Measurements from ENCODE around the gene GPC4. TPM values are rescaled to one million over a fixed set of nuclear protein-coding genes. Genes with fewer than 3 reads are reported as not detected.
A peak's percentile ranks its signal among the peaks of the same experiment; 100 is the strongest.
"Not testable (repeated sequence)": the region's sequence is repeated elsewhere in the genome, so short reads cannot be mapped to it uniquely, and the experiment has no call there.

GPC4 gene
- total and polyA plus RNA-seq, 5 donors from 2014 or later: not detected

DNA sequence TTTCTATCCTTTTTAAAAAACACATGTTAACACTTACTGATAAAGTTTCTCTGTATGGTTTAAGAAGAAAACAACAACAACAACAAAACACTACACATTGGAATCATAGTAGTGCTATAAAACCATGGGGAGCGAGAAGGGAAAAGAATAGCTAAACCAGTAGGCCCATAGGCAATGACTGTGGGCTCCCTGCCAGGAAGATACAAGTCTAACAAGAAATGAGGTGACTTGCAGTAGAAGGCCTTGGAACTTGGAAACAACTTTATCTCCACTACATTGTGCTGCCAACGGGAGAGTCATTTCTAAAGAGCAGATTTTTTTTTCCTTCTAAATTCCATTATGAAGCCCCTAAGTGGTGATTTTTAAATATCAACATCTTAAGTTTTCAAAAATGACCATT lies 78.0 kb downstream of the GPC4 start:
- H3K27me3 Mint-ChIP-seq: no peaks in the 10 kb centered on the region
- H3K4me3 Mint-ChIP-seq: no peak overlapping the region
- H3K9me3 Mint-ChIP-seq: no peaks in the 10 kb centered on the region
- no peaks in the 10 kb centered on the region for H3K4me1 ChIP-seq (ENCODE audit: control insufficient read depth, insufficient read depth, low read length, poor library complexity, severe bottlenecking)
- no peak overlapping the region for H3K27ac Mint-ChIP-seq
- H3K27ac ChIP-seq (ENCODE audit: insufficient read depth, low read length, poor library complexity, severe bottlenecking): no peak overlapping the region
- H3K9me3 ChIP-seq (ENCODE audit: control insufficient read depth in 2 of 2, low read length in 2 of 2): no peaks in the 10 kb centered on the region
- no peak for DNase-seq
- no peaks in the 10 kb centered on the region for H3K36me3 ChIP-seq (ENCODE audit: control insufficient read depth, insufficient read depth, low read length)
- H3K36me3 Mint-ChIP-seq: no peaks in the 10 kb centered on the region
- no peak for ATAC-seq (ENCODE audit: low read depth in 2 of 2)
- no peak overlapping the region for H3K4me3 ChIP-seq (ENCODE audit: low read depth, low read length)
- H3K4me1 Mint-ChIP-seq: no peaks in the 10 kb centered on the region
- no peaks in the 10 kb centered on the region for H3K27me3 ChIP-seq (ENCODE audit: control insufficient read depth, insufficient read depth, low read length)

- no peaks in the 10 kb centered on the region for H3K9me3 ChIP-seq (ENCODE audit: control insufficient read depth in 2 of 2, low read length in 2 of 2)
- ATAC-seq (ENCODE audit: low read depth in 2 of 2) (no peak), DNase-seq (peak in 2 of 3 donors; percentile 0 to 19)
- H3K4me3 ChIP-seq (ENCODE audit: low read depth, low read length): no peak overlapping the region
- no peaks in the 10 kb centered on the region for H3K27me3 ChIP-seq (ENCODE audit: control insufficient read depth, insufficient read depth, low read length)
- Mint-ChIP-seq H3K4me3 (no peak overlapping the region), H3K27ac (no peak overlapping the region), H3K4me1 (no peaks in the 10 kb centered on the region), H3K27me3 (no peaks in the 10 kb centered on the region), H3K9me3 (no peaks in the 10 kb centered on the region), H3K36me3 (no peaks in the 10 kb centered on the region)
- H3K27ac ChIP-seq (ENCODE audit: insufficient read depth, low read length, poor library complexity, severe bottlenecking): no peak overlapping the region
- no peaks in the 10 kb centered on the region for H3K36me3 ChIP-seq (ENCODE audit: control insufficient read depth, insufficient read depth, low read length)
- H3K4me1 ChIP-seq (ENCODE audit: control insufficient read depth, insufficient read depth, low read length, poor library complexity, severe bottlenecking): no peaks in the 10 kb centered on the region
These were observed 80.3 kb downstream of the GPC4 start for GRCh38 chrX:133335027-133335426.

- H3K4me3 Mint-ChIP-seq: no peak overlapping the region
- no peaks in the 10 kb centered on the region for H3K36me3 Mint-ChIP-seq
- no peak for DNase-seq
- no peaks in the 10 kb centered on the region for H3K27me3 Mint-ChIP-seq
- Histone ChIP-seq H3K4me1 (ENCODE audit: control insufficient read depth, insufficient read depth, low read length, poor library complexity, severe bottlenecking) (no peaks in the 10 kb centered on the region), H3K9me3 (ENCODE audit: control insufficient read depth in 2 of 2, low read length in 2 of 2) (no peaks in the 10 kb centered on the region), H3K36me3 (ENCODE audit: control insufficient read depth, insufficient read depth, low read length) (no peaks in the 10 kb centered on the region), H3K4me3 (ENCODE audit: low read depth, low read length) (no peak overlapping the region), H3K27ac (ENCODE audit: insufficient read depth, low read length, poor library complexity, severe bottlenecking) (no peak overlapping the region), H3K27me3 (ENCODE audit: control insufficient read depth, insufficient read depth, low read length) (no peaks in the 10 kb centered on the region)
- no peak for ATAC-seq (ENCODE audit: low read depth in 2 of 2)
- no peak overlapping the region for H3K27ac Mint-ChIP-seq
- H3K4me1 Mint-ChIP-seq: no peaks in the 10 kb centered on the region
- no peaks in the 10 kb centered on the region for H3K9me3 Mint-ChIP-seq
These were observed 82.0 kb downstream of the GPC4 start for GRCh38 chrX:133333154-133333750.

DNA sequence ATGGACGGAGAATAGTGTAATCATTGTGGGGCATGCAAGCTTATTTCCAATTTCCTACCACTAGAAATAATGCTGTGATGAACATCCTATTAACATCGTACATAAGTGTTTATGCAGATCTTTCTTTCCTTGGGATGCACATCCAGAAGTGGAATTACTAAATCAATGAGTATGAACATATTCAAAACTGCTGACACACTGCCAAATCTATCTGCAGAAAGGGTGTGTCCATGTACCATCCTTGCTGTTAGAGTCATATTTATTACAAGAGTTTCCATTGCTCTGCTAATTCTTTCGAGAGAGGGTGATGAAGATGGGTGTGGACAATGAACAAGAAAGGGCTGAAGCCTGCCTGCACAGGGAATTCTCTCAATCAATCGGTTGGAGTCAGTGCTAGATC lies 82.6 kb downstream of the GPC4 start:
- Mint-ChIP-seq H3K4me1 (no peaks in the 10 kb centered on the region), H3K27me3 (no peaks in the 10 kb centered on the region), H3K9me3 (no peaks in the 10 kb centered on the region), H3K4me3 (no peak overlapping the region), H3K36me3 (no peaks in the 10 kb centered on the region), H3K27ac (no peak overlapping the region)
- Histone ChIP-seq H3K36me3 (ENCODE audit: control insufficient read depth, insufficient read depth, low read length) (no peaks in the 10 kb centered on the region), H3K27ac (ENCODE audit: insufficient read depth, low read length, poor library complexity, severe bottlenecking) (no peak overlapping the region), H3K4me3 (ENCODE audit: low read depth, low read length) (no peak overlapping the region), H3K4me1 (ENCODE audit: control insufficient read depth, insufficient read depth, low read length, poor library complexity, severe bottlenecking) (no peaks in the 10 kb centered on the region), H3K27me3 (ENCODE audit: control insufficient read depth, insufficient read depth, low read length) (no peaks in the 10 kb centered on the region), H3K9me3 (ENCODE audit: control insufficient read depth in 2 of 2, low read length in 2 of 2) (no peaks in the 10 kb centered on the region)
- ATAC-seq (ENCODE audit: low read depth in 2 of 2): no peak
- no peak for DNase-seq

DNA sequence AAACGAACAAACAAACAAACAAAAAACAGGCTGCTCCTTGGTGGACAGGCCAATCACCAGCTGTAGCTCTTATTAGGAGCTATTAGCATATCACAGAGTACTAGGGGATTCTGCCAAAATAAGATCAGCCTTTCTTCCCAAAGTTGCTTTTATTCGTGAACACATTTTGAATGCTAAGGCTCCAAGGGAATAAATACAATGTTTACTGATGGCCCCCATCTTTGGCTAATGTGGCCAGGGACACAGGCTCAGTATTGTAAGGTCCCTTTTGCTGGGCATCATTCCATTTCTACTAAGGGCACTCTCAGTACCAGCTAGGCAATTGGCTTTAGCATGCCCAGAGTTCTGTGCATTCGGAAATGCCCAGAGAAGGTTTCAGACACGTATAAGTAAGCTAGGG lies 84.3 kb downstream of the GPC4 start:
- DNase-seq: no peak
- no peak overlapping the region for H3K27ac ChIP-seq (ENCODE audit: insufficient read depth, low read length, poor library complexity, severe bottlenecking)
- no peaks in the 10 kb centered on the region for H3K27me3 ChIP-seq (ENCODE audit: control insufficient read depth, insufficient read depth, low read length)
- no peaks in the 10 kb centered on the region for H3K36me3 ChIP-seq (ENCODE audit: control insufficient read depth, insufficient read depth, low read length)
- Mint-ChIP-seq H3K36me3 (no peaks in the 10 kb centered on the region), H3K4me1 (no peaks in the 10 kb centered on the region), H3K27me3 (no peaks in the 10 kb centered on the region), H3K4me3 (no peak overlapping the region), H3K27ac (no peak overlapping the region), H3K9me3 (no peaks in the 10 kb centered on the region)
- ATAC-seq (ENCODE audit: low read depth in 2 of 2): no peak
- no peaks in the 10 kb centered on the region for H3K4me1 ChIP-seq (ENCODE audit: control insufficient read depth, insufficient read depth, low read length, poor library complexity, severe bottlenecking)
- H3K4me3 ChIP-seq (ENCODE audit: low read depth, low read length): no peak overlapping the region
- H3K9me3 ChIP-seq (ENCODE audit: control insufficient read depth in 2 of 2, low read length in 2 of 2): no peaks in the 10 kb centered on the region

DNA sequence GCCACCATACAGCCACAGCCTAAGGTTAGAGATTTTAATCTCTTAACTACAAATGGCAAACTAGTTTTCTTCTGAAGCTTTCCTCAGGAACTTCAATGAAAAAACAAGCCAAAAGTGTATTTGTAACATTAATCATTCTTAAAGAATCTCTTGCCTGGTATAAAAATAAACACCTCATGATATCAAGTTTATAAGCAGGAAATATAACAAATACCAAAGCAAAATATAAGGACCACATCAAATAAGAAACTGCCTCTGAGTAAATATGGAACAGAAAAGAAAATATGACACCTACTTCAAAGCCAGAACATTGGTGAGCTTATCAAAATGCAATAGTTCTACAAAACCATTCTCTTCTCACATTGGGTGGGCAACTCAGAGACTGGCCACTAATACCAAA lies 89.9 kb downstream of the GPC4 start:
- Mint-ChIP-seq H3K27me3 (no peaks in the 10 kb centered on the region), H3K9me3 (peaks cover 0 to 3% (median 0%) of the 10 kb centered on the region in 7 donors), H3K4me3 (no peak overlapping the region), H3K36me3 (no peaks in the 10 kb centered on the region), H3K4me1 (no peaks in the 10 kb centered on the region), H3K27ac (no peak overlapping the region)
- ATAC-seq (ENCODE audit: low read depth in 2 of 2) (no peak), DNase-seq (no peak)
- no peaks in the 10 kb centered on the region for H3K27me3 ChIP-seq (ENCODE audit: control insufficient read depth, insufficient read depth, low read length)
- H3K4me3 ChIP-seq (ENCODE audit: low read depth, low read length): no peak overlapping the region
- H3K36me3 ChIP-seq (ENCODE audit: control insufficient read depth, insufficient read depth, low read length): no peaks in the 10 kb centered on the region
- H3K9me3 ChIP-seq (ENCODE audit: control insufficient read depth in 2 of 2, low read length in 2 of 2): no peaks in the 10 kb centered on the region
- no peak overlapping the region for H3K27ac ChIP-seq (ENCODE audit: insufficient read depth, low read length, poor library complexity, severe bottlenecking)
- H3K4me1 ChIP-seq (ENCODE audit: control insufficient read depth, insufficient read depth, low read length, poor library complexity, severe bottlenecking): no peaks in the 10 kb centered on the region

DNA sequence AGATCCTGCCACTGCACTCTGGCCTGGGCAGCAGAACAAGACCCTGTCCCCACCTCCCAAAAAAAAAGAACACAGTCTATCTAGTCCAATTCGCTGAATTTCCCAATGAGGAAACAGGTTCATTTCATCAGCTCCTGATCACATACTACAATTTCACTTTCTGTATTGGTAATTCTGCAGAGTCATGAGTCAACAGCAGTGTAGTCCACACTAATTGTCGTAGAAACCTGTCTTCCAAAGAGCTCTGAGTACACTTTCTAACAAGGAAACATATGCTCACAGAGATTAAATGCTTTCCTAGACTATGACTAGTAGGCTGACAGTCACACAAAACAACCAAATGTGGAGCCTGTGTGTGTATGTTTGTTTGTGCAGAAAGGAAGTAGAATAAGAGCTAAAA lies 91.9 kb downstream of the GPC4 start:
- Histone ChIP-seq H3K27ac (ENCODE audit: insufficient read depth, low read length, poor library complexity, severe bottlenecking) (no peak overlapping the region), H3K4me1 (ENCODE audit: control insufficient read depth, insufficient read depth, low read length, poor library complexity, severe bottlenecking) (no peaks in the 10 kb centered on the region), H3K9me3 (ENCODE audit: control insufficient read depth in 2 of 2, low read length in 2 of 2) (no peaks in the 10 kb centered on the region), H3K36me3 (ENCODE audit: control insufficient read depth, insufficient read depth, low read length) (no peaks in the 10 kb centered on the region), H3K27me3 (ENCODE audit: control insufficient read depth, insufficient read depth, low read length) (no peaks in the 10 kb centered on the region), H3K4me3 (ENCODE audit: low read depth, low read length) (no peak overlapping the region)
- H3K27me3 Mint-ChIP-seq: no peaks in the 10 kb centered on the region
- no peak overlapping the region for H3K27ac Mint-ChIP-seq
- no peaks in the 10 kb centered on the region for H3K36me3 Mint-ChIP-seq
- DNase-seq (no peak), ATAC-seq (ENCODE audit: low read depth in 2 of 2) (no peak)
- peaks cover 0 to 3% (median 0%) of the 10 kb centered on the region in 7 donors for H3K9me3 Mint-ChIP-seq
- H3K4me1 Mint-ChIP-seq: no peaks in the 10 kb centered on the region
- H3K4me3 Mint-ChIP-seq: no peak overlapping the region

DNA sequence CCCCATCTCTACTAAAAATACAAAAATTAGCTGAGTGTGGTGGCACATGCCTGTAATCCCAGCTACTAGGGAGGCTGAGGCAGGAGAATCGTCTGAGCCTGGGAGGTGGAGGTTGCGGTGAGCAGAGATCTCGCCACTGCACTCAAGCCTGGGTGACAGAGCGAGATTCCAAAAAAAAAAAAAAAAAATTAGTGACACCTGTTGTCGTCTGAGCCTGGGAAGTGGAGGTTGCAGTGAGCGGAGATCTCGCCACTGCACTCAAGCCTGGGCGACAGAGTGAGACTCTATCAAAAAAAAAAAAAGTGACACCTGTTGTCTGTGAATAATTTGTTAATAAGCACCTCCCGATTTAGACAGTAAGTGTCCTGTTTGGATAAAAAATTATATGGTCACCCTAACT lies 93.0 kb downstream of the GPC4 start:
- H3K9me3 Mint-ChIP-seq; H3K4me1 ChIP-seq (ENCODE audit: control insufficient read depth, insufficient read depth, low read length, poor library complexity, severe bottlenecking); H3K4me3 Mint-ChIP-seq; H3K27ac ChIP-seq (ENCODE audit: insufficient read depth, low read length, poor library complexity, severe bottlenecking); H3K4me1 Mint-ChIP-seq; H3K27me3 ChIP-seq (ENCODE audit: control insufficient read depth, insufficient read depth, low read length); H3K4me3 ChIP-seq (ENCODE audit: low read depth, low read length); DNase-seq; ATAC-seq (ENCODE audit: low read depth in 2 of 2); H3K9me3 ChIP-seq (ENCODE audit: control insufficient read depth in 2 of 2, low read length in 2 of 2); H3K36me3 ChIP-seq (ENCODE audit: control insufficient read depth, insufficient read depth, low read length); H3K27me3 Mint-ChIP-seq; H3K36me3 Mint-ChIP-seq; H3K27ac Mint-ChIP-seq: not testable (repeated sequence)
